CD4-positive, alpha-beta memory T cell (primary cell): Measurements from ENCODE around the gene SPTLC2. TPM values are rescaled to one million over a fixed set of nuclear protein-coding genes. Genes with fewer than 3 reads are reported as not detected.
"Not testable (repeated sequence)": the region's sequence is repeated elsewhere in the genome, so short reads cannot be mapped to it uniquely, and the experiment has no call there.

Experiments
- CTCF ChIA-PET: fragments of 350-600 bp; sonication (Branson Sonifier 250); formaldehyde crosslinking; loops from one replicate; lab custom pipeline; 2021; ENCODE audit warnings: inconsistent platforms; ENCODE audit not compliant: partially characterized antibody; lab: Charles Lee
- POLR2A ChIA-PET: fragments of 350-600 bp; sonication (Branson Sonifier 250); formaldehyde crosslinking; loops from one replicate; lab custom pipeline; 2021; ENCODE audit not compliant: partially characterized antibody; lab: Charles Lee
- DNase-seq, 5 donors: peaks; one replicate each; pipeline versions ENCODE4 v3.0.0 to v3.0.0-alpha.2; 2020 to 2022; ENCODE audit warnings: mixed read lengths in 1 of 5
- H3K27ac ChIP-seq: one replicate; pipeline ENCODE4 v1.7.0; 2013; ENCODE audit warnings: low read depth, low read length
- H3K27me3 ChIP-seq: 2 replicates; pipeline ENCODE4 v1.7.0; 2013; ENCODE audit warnings: mild to moderate bottlenecking, low read length, moderate library complexity; ENCODE audit not compliant: insufficient read depth
- H3K36me3 ChIP-seq: 2 replicates; pipeline ENCODE4 v1.7.0; 2013; ENCODE audit warnings: mild to moderate bottlenecking, low read length, moderate library complexity; ENCODE audit not compliant: insufficient read depth
- H3K4me1 ChIP-seq: 2 replicates; pipeline ENCODE4 v1.7.0; 2013; ENCODE audit warnings: mild to moderate bottlenecking, low read length, moderate library complexity; ENCODE audit not compliant: insufficient read depth
- H3K4me3 ChIP-seq, 2 donors: one replicate each; pipeline ENCODE4 v1.7.0; 2013; ENCODE audit warnings: low read length in 2 of 2, mild to moderate bottlenecking in 1 of 2
- H3K9me3 ChIP-seq, 2 donors: one replicate each; pipeline ENCODE4 v1.7.0; 2013; ENCODE audit warnings: low read length in 2 of 2, control low read depth in 1 of 2; ENCODE audit not compliant: control insufficient read depth in 1 of 2
- H3K27ac Mint-ChIP-seq, 7 donors: one replicate each; pipeline ENCODE4 v1.8.0; 2020 to 2021; ENCODE audit warnings: mixed read lengths in 7 of 7, mild to moderate bottlenecking in 6 of 7, inconsistent platforms in 3 of 7, moderate library complexity in 3 of 7
- H3K27me3 Mint-ChIP-seq, 2 donors: one replicate each; pipeline ENCODE4 v1.8.0; 2020 to 2021; ENCODE audit warnings: mixed read lengths in 2 of 2
- H3K36me3 Mint-ChIP-seq, 2 donors: one replicate each; pipeline ENCODE4 v1.8.0; 2020 to 2021; ENCODE audit warnings: mixed read lengths in 2 of 2, inconsistent platforms in 1 of 2, mild to moderate bottlenecking in 1 of 2
- H3K4me1 Mint-ChIP-seq, 4 donors: one replicate each; pipeline ENCODE4 v1.8.0; 2020 to 2021; ENCODE audit warnings: mixed read lengths in 4 of 4, mild to moderate bottlenecking in 1 of 4
- H3K4me3 Mint-ChIP-seq, 8 donors: one replicate each; pipeline ENCODE4 v1.8.0; 2020 to 2021; ENCODE audit warnings: mixed read lengths in 8 of 8, mild to moderate bottlenecking in 7 of 8, moderate library complexity in 6 of 8, inconsistent platforms in 3 of 8
- H3K9me3 Mint-ChIP-seq, 8 donors: one replicate each; pipeline ENCODE4 v1.8.0; 2020 to 2021; ENCODE audit warnings: mixed read lengths in 8 of 8, mild to moderate bottlenecking in 5 of 8, inconsistent platforms in 3 of 8, moderate library complexity in 1 of 8
- intact Hi-C: fragments of 100-400 bp; cut with micrococcal nuclease; formaldehyde crosslinking; loops from one replicate; pipeline ENCODE4 v1.15.1; 2023
- polyA plus RNA-seq, 2 donors: library from polyadenylated mRNA; unstranded; fragments of 300-500 nt; fragmentation: Illumina TruSeq; gene quantifications; one replicate each; pipeline ENCODE4 v1.2.3, GENCODE V29; 2021
- total RNA-seq, 2 experiments: library from RNA; stranded (reverse); gene quantifications; one replicate each; pipeline ENCODE4 v1.2.3, GENCODE V29; 2021

Gene SPTLC2
- total and polyA plus RNA-seq, 4 experiments from 2014 or later: 11.2 to 31.3 (median 24.8) TPM

DNA sequence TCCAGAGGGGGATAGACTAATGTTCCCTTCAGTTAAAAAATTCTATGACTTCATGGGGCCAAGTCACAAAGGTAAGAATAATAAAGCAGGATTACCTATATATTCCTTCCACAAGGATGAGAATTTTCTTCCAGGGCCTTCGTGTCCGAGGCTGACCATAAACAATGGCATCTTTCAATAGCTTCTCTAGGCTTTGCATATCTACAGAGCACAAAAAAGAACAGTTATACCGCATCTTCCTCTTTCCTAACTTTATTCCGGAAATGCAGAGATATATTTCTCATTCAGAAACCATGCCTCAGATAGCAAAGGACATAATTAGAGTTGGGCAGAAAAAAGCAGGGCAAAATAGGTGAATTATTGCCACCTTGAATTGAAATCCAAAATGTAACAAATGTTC is 59.5 kb downstream of the SPTLC2 start:
- no peaks in the 10 kb centered on the region for H3K9me3 Mint-ChIP-seq
- intact Hi-C loops: no loop called here
- no peaks in the 10 kb centered on the region for H3K27me3 ChIP-seq
- DNase-seq: no peak
- H3K27me3 Mint-ChIP-seq: no peaks in the 10 kb centered on the region
- H3K27ac Mint-ChIP-seq: peak overlapping the region in 2 of 7 donors; percentile 0 to 57
- H3K27ac ChIP-seq: no peak overlapping the region
- peaks cover 19% of the 10 kb centered on the region for H3K36me3 ChIP-seq
- peaks cover 5% of the 10 kb centered on the region for H3K4me1 ChIP-seq
- no peaks in the 10 kb centered on the region for H3K9me3 ChIP-seq
- peaks cover 0 to 8% (median 5%) of the 10 kb centered on the region in 4 donors for H3K4me1 Mint-ChIP-seq
- H3K4me3 Mint-ChIP-seq: no peak overlapping the region
- peaks cover 42 to 63% of the 10 kb centered on the region in 2 donors for H3K36me3 Mint-ChIP-seq
- CTCF ChIA-PET: no interaction called here
- POLR2A ChIA-PET: no interaction called here
- H3K4me3 ChIP-seq: no peak overlapping the region

DNA sequence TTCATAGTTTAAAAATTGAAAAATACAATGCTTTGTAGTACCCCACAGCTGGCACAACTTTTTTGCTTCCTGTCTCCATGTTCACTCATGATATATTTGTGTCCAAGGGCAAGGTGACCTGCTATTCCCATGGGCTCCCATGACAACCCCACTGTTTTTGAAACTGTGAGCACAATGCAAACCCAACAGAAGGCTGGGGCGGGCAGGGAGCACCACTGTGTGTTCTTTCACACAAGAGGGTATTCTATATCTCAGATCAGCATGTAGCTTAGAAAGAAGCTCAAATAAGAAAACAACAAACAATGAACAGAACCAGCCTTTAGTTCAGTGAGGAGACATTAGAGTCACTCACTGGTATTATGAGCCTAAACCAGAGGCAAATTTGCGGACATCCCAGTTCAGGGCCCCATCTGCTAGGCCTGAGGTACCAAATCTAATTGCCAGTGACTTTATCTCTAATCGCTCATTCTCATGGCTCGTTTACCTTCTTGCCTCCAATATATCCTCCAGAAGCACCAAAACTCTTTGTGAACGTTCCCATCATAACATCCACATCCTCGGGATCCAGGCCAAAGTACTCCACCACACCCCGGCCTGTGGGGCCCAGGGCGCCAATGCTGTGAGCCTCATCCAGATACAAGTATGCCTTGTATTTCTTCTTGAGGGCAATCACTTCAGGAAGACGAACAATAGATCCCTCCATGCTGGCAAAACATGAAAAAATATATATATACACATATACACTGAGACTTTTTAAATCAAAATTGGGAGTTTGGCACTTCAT is 61.4 kb downstream of the SPTLC2 start:
- ChIA-PET CTCF (no interaction called here), POLR2A (interaction anchor here (0.6 kb wide), 1 partner anchor 143 kb away, joined by 3 read pairs; no protein-coding TSS in a partner anchor)
- Histone ChIP-seq H3K27ac (no peak overlapping the region), H3K4me3 (no peak overlapping the region), H3K9me3 (no peaks in the 10 kb centered on the region), H3K27me3 (no peaks in the 10 kb centered on the region), H3K36me3 (peaks cover 25% of the 10 kb centered on the region), H3K4me1 (peaks cover 5% of the 10 kb centered on the region)
- Mint-ChIP-seq H3K36me3 (peaks cover 40 to 60% of the 10 kb centered on the region in 2 donors), H3K9me3 (no peaks in the 10 kb centered on the region), H3K4me1 (peaks cover 0 to 8% (median 5%) of the 10 kb centered on the region in 4 donors), H3K27ac (peak overlapping the region in 4 of 7 donors; percentile 61 to 88 (median 74)), H3K27me3 (no peaks in the 10 kb centered on the region), H3K4me3 (no peak overlapping the region)
- DNase-seq: no peak
- intact Hi-C loops: no loop called here

DNA sequence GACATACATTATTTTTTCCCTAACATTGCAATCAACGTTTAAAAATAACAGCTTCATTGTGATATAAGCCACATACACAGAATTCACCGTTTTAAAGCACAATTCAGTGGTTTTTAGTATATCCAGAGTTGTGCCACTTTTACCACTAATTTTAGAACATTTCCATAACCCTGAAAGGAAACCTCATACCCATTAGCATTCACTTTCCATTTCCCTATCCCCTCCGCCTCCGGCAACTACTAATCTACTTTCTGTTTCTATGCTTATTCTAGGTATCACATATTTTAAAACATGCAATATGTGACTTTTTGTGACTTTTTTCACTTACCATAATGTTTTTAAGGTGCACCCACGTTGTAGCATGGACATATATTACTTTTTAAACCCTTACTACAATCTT is 62.2 kb downstream of the SPTLC2 start:
- Mint-ChIP-seq H3K27ac (peak overlapping the region in 6 of 7 donors; percentile 10 to 88 (median 65)), H3K27me3 (no peaks in the 10 kb centered on the region), H3K9me3 (no peaks in the 10 kb centered on the region), H3K4me3 (peak overlapping the region in 5 of 8 donors; percentile 14 to 32 (median 23)), H3K4me1 (peaks cover 0 to 8% (median 6%) of the 10 kb centered on the region in 4 donors), H3K36me3 (peaks cover 45 to 63% of the 10 kb centered on the region in 2 donors)
- ChIA-PET POLR2A (interaction anchor here (0.6 kb wide), 1 partner anchor 144 kb away, joined by 3 read pairs; no protein-coding TSS in a partner anchor), CTCF (interaction anchor here (0.7 kb wide), 1 partner anchor 16 kb away, joined by 3 read pairs; no protein-coding TSS in a partner anchor)
- Histone ChIP-seq H3K36me3 (peaks cover 26% of the 10 kb centered on the region), H3K4me1 (peaks cover 5% of the 10 kb centered on the region), H3K9me3 (no peaks in the 10 kb centered on the region), H3K27ac (no peak overlapping the region), H3K27me3 (no peaks in the 10 kb centered on the region), H3K4me3 (no peak overlapping the region)
- no peak for DNase-seq
- intact Hi-C loops: no loop called here

DNA sequence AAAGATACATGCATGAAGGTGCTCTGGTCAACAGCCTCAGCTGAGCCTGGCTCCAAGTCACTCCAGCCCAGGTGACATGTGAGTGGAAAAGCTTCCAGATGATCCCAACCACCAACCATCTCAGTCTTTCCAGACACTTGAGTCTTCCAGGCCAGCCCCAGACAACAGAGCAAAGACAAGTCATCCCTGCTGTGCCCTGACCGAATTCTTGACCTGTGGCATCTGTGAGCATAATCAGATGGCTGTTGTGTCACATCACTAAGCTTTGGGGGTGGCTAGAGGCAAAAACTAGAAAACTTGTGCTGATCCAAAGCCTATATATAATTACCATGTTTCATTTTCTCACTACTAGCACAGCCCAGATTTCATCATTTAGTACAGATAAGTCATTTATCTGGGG is 67.0 kb downstream of the SPTLC2 start:
- peaks cover 0 to 8% (median 4%) of the 10 kb centered on the region in 4 donors for H3K4me1 Mint-ChIP-seq
- H3K27me3 Mint-ChIP-seq: no peaks in the 10 kb centered on the region
- H3K36me3 Mint-ChIP-seq: peaks cover 54 to 68% of the 10 kb centered on the region in 2 donors
- no peaks in the 10 kb centered on the region for H3K9me3 Mint-ChIP-seq
- Histone ChIP-seq H3K27me3 (no peaks in the 10 kb centered on the region), H3K4me1 (peaks cover 2% of the 10 kb centered on the region), H3K9me3 (no peaks in the 10 kb centered on the region), H3K4me3 (no peak overlapping the region), H3K27ac (no peak overlapping the region), H3K36me3 (peaks cover 26% of the 10 kb centered on the region)
- DNase-seq: no peak
- H3K27ac Mint-ChIP-seq: no peak overlapping the region
- POLR2A ChIA-PET: no interaction called here
- CTCF ChIA-PET: no interaction called here
- no peak overlapping the region for H3K4me3 Mint-ChIP-seq
- intact Hi-C loops: no loop called here

DNA sequence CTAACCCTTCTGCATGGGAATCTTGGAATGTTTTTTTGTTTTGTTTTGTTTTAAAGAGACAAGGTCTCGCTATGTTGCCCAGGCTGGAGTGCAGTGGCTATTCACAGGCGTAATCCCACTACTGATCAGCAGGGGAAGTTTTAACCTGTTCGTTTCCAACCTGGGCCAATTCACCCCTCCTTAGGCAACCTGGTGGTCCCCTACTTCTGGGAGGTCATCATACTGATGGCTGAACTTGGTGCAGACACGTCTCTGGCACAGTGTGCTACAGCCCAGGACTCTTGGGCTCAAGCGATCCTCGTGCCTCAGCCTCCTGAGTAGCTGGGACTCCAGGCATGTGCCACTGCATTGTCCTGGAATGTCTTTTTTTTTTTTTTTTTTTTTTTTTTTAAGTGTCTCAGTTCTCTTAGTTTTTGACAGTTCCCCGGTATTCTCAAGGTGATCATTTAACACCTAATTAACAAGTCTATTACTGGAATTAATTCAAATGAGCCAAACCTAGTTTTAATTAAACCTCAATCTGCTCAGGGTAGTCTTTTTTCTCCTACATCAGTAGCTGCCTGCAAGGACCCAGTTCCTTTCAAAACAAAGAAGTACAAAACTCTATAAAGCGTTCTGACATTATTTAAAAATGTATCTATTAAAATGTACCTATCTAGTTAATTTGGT is 68.8 kb downstream of the SPTLC2 start:
- no peak for DNase-seq
- H3K27ac ChIP-seq: no peak overlapping the region
- no peaks in the 10 kb centered on the region for H3K4me1 ChIP-seq
- ChIA-PET POLR2A (no interaction called here), CTCF (no interaction called here)
- Mint-ChIP-seq H3K9me3 (no peaks in the 10 kb centered on the region), H3K4me1 (peaks cover 0 to 4% (median 0%) of the 10 kb centered on the region in 4 donors), H3K4me3 (no peak overlapping the region), H3K27me3 (no peaks in the 10 kb centered on the region), H3K27ac (no peak overlapping the region), H3K36me3 (peaks cover 56 to 71% of the 10 kb centered on the region in 2 donors)
- no peaks in the 10 kb centered on the region for H3K9me3 ChIP-seq
- no peaks in the 10 kb centered on the region for H3K27me3 ChIP-seq
- H3K4me3 ChIP-seq: no peak overlapping the region
- intact Hi-C loops: no loop called here
- peaks cover 26% of the 10 kb centered on the region for H3K36me3 ChIP-seq

DNA sequence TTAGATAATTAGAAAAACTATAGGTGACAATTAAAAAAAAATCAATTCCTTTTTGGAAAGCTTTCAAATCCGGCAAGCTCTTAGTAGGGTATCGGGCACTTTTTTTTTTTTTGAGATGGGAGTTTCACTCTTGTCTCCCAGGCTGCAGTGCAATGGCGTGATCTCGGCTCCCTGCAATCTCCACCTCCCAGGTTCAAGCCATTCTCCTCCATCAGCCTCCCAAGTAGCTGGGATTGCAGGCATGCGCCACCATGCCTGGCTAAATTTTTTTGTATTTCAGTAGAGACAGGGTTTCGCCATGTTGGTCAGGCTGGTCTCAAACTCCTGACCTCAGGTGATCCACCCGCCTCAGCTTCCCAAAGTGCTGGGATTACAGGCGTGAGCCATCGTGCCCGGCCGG is 71.3 kb downstream of the SPTLC2 start:
- POLR2A ChIA-PET, H3K4me1 ChIP-seq, H3K27me3 Mint-ChIP-seq, H3K27ac ChIP-seq, H3K9me3 ChIP-seq, DNase-seq, H3K4me3 Mint-ChIP-seq, H3K9me3 Mint-ChIP-seq, H3K27me3 ChIP-seq, intact Hi-C loops, H3K4me3 ChIP-seq, H3K4me1 Mint-ChIP-seq: not testable (repeated sequence)
- Mint-ChIP-seq H3K27ac (peak overlapping the region in 1 of 7 donors; percentile 3), H3K36me3 (peaks cover 43 to 65% of the 10 kb centered on the region in 2 donors)
- peaks cover 16% of the 10 kb centered on the region for H3K36me3 ChIP-seq
- CTCF ChIA-PET: interaction anchor here (0.6 kb wide), 1 partner anchor 86 kb away, joined by 3 read pairs; no protein-coding TSS in a partner anchor

DNA sequence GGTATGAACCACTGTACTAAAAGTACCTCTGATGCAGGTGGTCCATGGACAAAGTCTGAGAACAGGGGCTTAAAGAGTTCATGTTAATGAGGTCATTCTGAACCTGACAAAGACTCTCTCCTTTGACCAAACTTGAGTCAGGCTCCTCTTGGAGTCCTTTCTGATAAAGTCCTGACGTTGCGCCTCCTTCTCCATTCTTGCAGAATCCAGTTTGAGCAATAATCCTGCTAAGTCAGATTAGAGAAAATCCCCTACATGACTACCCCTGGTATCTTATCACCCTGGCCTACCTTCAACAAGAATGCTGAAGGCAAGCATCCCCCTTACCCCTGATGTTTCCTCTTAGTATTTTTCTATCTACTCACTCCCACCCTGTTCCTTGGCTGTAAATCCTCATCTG is 71.9 kb downstream of the SPTLC2 start:
- H3K27me3 ChIP-seq: no peaks in the 10 kb centered on the region
- H3K4me1 Mint-ChIP-seq: peaks cover 0 to 3% (median 0%) of the 10 kb centered on the region in 4 donors
- no peak overlapping the region for H3K27ac ChIP-seq
- no peaks in the 10 kb centered on the region for H3K4me1 ChIP-seq
- ChIA-PET CTCF (no interaction called here), POLR2A (no interaction called here)
- intact Hi-C loops: no loop called here
- peaks cover 15% of the 10 kb centered on the region for H3K36me3 ChIP-seq
- no peak overlapping the region for H3K4me3 ChIP-seq
- no peaks in the 10 kb centered on the region for H3K9me3 ChIP-seq
- no peaks in the 10 kb centered on the region for H3K9me3 Mint-ChIP-seq
- DNase-seq: no peak
- no peak overlapping the region for H3K4me3 Mint-ChIP-seq
- H3K27ac Mint-ChIP-seq: peak overlapping the region in 2 of 7 donors; percentile 3 to 23
- H3K36me3 Mint-ChIP-seq: peaks cover 37 to 59% of the 10 kb centered on the region in 2 donors
- no peaks in the 10 kb centered on the region for H3K27me3 Mint-ChIP-seq
